ENCODE measurements around the gene MPPED2.

MPPED2 gene

GRCh38 chr11:30489076-30489475 lies 97.1 kb downstream of the MPPED2 start:
- TF ChIP-seq CTCF (IDR thresholded peaks at IDR 0.05; ENCODE audit: low read depth, low read length) = no peak
- H3K4me3 ChIP-seq (ENCODE audit: low read depth, low read length) = no peak overlapping the region

- TF ChIP-seq CTCF (IDR thresholded peaks at IDR 0.05; ENCODE audit: low read depth, low read length) = no peak
- no peak overlapping the region for H3K4me3 ChIP-seq (ENCODE audit: low read depth, low read length)
These were observed 97.7 kb downstream of the MPPED2 start for GRCh38 chr11:30488304-30488998.

- no peak for TF ChIP-seq CTCF (IDR thresholded peaks at IDR 0.05; ENCODE audit: low read depth, low read length)
- no peak overlapping the region for H3K4me3 ChIP-seq (ENCODE audit: low read depth, low read length)
These were observed 98.8 kb downstream of the MPPED2 start for GRCh38 chr11:30487200-30487898.

GRCh38 chr11:30485756-30486155 lies 100.4 kb downstream of the MPPED2 start:
- TF ChIP-seq CTCF (IDR thresholded peaks at IDR 0.05; ENCODE audit: low read depth, low read length) = no peak
- H3K4me3 ChIP-seq (ENCODE audit: low read depth, low read length) = no peak overlapping the region

GRCh38 chr11:30485222-30485621 lies 100.9 kb downstream of the MPPED2 start:
- no peak for TF ChIP-seq CTCF (IDR thresholded peaks at IDR 0.05; ENCODE audit: low read depth, low read length)
- no peak overlapping the region for H3K4me3 ChIP-seq (ENCODE audit: low read depth, low read length)

GRCh38 chr11:30483056-30483455 lies 103.1 kb downstream of the MPPED2 start:
- H3K4me3 ChIP-seq (ENCODE audit: low read depth, low read length) = no peak overlapping the region
- no peak for TF ChIP-seq CTCF (IDR thresholded peaks at IDR 0.05; ENCODE audit: low read depth, low read length)

- no peak overlapping the region for H3K4me3 ChIP-seq (ENCODE audit: low read depth, low read length)
- TF ChIP-seq CTCF (IDR thresholded peaks at IDR 0.05; ENCODE audit: low read depth, low read length) = no peak
These were observed 104.4 kb downstream of the MPPED2 start for GRCh38 chr11:30481796-30482195.

All from WI38 (cell line).